ENCODE data around the gene EPM2A.
A peak's percentile ranks its signal among the peaks of the same experiment; 100 is the strongest.
"Not testable (repeated sequence)": the region's sequence is repeated elsewhere in the genome, so short reads cannot be mapped to it uniquely, and the experiment has no call there.

Gene EPM2A
- 1.8 to 19.2 (median 11.0) reads per million in 17 experiments for total RNA-seq

DNA sequence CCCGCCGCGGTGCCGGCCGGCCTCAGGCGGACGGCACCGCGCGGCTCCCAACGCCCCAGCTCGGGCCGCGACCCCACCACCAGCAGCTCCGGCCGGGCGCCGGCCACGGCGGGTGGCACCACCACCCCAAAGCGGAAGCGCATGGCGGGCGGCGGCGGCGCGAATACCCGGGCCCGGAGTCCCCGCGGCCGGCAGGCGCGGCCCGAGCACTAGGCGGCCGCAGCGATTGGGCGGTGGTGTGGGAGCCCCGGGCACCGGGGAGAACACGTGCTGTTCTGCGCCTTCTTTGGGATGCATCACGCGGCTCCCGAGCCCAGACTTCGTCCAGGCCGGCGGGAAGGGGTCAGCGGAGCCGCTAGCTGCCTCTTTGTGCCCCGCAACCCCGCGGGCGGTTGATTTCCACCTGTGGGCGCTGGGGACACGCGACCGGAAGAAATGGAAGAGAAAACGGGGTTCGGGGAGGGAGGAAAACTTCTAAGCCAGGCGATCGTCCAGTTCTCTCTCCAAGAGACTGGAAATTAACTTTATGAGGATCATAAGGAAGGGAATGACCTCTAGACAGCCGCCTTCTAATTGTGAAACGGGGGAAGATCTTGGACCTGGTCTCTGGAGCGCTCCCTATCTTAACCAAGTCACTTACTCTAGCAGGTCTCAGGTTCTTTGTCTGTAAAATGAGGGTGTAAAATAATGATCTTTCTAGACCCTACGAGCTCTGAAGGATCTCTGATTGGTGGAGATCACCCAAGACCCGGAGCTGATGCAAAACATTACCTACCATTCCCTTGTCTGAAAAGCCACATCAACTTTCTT lies at the start of gene EPM2A:
Gene EPM2A, minus strand, starts transcription at position 165 of the 810 bp plus-strand sequence. Its CDS starts 22 bp downstream, at position 143.
- peak; percentile 87 to 96 (median 93) for DNase-seq

DNA sequence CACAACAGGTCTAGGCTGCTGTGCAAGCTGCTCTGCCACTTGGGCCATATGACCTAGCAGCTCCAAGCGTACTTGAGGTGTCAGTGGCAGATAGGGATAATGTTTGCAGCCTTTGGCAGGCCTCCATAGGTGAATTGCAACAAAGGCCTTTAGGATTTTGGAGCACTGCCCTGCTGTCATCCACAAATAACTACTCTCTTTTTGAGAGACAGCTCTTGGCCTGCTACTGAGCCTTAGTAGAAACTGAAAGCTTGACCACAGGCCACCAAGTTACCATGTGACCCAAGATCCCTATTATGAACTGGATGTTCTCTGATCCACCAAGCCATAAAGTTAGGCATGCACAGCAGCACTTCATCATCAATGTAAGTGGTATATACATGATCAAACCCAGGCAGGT lies 49.4 kb upstream of the EPM2A start:
- DNase-seq, result no peak

GRCh38 chr6:145783796-145784195 lies 48.5 kb upstream of the EPM2A start:
- DNase-seq, result no peak

DNA sequence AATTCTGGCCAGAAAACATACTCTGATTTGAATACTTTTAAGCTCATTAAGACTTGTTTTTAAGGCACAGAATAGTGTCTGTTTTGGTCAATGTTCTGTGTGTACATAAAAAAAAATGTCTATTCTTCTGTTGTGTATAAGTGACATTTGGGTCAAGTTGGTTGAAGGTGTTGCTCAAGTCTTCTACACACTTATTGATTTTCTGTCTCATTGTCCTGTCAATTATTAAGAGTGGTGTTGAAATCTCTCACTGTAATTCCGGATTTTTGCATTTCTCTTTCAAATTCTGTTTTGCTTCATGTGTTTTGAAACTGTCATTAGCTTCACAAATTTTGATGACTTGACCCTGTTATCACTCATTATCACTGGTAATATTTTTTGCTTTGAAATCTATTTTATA lies 37.5 kb upstream of the EPM2A start:
- DNase-seq, result no peak

GRCh38 chr6:145765449-145765848 lies 30.1 kb upstream of the EPM2A start:
- DNase-seq, result no peak

DNA sequence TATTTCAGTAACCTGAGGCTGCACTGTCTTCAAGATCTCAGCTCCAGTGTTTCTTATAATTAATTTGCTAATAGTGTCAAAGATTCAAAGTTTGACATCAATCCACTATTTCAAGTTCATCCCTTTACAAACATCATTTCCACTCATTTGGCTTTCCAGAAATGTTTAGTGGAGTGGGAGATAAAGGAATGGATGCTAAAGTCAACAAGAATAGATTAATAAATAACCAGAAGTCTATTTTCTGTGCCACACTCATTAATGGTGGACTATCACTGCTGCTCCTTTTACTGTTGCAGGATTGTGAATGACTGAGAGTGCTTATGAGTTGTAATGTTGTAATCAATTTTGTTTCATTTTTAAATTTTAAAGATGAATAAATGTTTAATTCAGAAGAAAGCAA lies 28.4 kb upstream of the EPM2A start:
- no peak for DNase-seq

- DNase-seq, result no peak
Observed at GRCh38 chr6:145761584-145761983, 26.3 kb upstream of the EPM2A start.

GRCh38 chr6:145758113-145758512 lies 22.8 kb upstream of the EPM2A start:
- peak in 2 of 4 experiments; percentile 11 to 14 for DNase-seq

- peak; percentile 75 to 83 (median 78) for DNase-seq
Observed at GRCh38 chr6:145756170-145756662, 20.9 kb upstream of the EPM2A start.

DNA sequence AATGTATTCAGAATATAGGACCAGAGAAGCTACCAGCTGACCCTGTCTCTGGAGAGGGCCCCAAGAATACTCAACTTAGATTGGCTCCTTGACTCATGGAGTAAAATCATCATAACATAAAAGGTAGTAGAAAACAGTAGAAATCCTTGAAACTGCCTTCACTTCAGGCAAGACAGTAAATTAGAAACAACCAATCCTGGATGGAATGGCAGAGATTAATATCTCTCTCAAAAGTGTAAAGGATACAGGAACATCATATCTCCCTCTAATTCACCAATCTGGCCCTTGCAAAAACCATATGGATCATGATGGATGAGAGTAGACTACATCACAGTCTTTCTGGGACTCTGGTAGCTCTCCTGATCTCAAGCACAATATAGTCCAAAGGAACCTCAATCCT lies 20.4 kb upstream of the EPM2A start:
- no peak for DNase-seq

DNA sequence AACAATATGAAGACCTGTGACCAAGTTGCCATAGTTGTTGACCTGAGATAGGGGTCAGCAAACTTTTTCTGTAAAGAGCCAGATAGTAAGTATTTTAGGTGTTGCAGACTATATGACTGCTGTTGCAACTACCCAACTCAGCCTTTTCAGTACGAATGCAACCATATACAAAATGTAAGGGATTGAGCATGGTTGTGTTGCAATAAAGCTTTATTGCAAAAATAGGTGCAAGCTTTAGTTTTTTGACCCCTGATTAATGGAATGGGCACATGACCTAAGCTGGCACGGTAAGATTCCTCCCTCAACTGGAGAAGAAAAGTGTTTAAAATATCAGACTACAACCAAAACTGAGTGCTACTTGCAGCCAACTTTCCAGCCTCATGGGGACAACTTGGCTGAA lies 17.3 kb upstream of the EPM2A start:
- DNase-seq, result no peak

DNA sequence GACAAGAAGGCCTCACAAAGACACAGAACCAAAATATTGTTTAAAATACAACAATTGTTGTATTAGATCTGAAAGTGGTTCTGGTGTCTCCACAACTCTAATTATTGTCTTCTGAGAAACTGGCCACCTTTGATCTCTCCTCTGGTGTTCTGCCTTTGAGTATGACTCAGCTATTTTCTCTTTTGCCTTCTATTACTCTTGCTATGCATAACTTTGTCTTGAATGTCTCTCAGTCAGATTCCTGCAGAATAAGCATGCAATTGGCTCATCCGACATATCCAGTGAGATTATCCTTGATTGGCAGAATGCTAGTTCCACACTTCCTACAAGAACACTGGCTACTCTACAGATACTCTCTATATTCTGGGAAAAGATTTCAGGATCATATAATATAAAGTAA lies 14.3 kb upstream of the EPM2A start:
- peak in 2 of 4 experiments; percentile 5 to 40 for DNase-seq

- DNase-seq, result no peak
Observed at GRCh38 chr6:145745861-145746260, 10.5 kb upstream of the EPM2A start.

- no peak for DNase-seq
Observed at GRCh38 chr6:145744619-145745018, 9.3 kb upstream of the EPM2A start.

DNA sequence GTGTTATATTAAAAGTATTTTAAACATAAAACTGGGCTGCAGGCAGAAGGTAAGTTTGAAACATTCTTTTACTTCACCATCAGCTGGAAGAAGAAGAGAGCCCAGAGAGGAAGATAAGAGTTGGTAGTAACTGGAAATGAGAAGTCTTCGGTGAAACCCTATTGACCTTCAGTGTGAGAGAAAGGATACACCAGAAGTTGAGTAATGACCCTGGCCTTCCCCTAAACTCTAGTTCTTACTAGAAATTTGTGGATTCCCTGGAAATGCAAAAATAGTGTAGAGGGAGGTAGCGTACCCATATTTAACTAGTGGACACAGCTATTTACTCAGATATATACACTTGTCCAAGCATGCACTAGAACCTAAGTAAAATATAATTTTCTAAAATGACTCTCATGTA lies 8.0 kb upstream of the EPM2A start:
- DNase-seq, result peak in 2 of 4 experiments; percentile 28 to 37

DNA sequence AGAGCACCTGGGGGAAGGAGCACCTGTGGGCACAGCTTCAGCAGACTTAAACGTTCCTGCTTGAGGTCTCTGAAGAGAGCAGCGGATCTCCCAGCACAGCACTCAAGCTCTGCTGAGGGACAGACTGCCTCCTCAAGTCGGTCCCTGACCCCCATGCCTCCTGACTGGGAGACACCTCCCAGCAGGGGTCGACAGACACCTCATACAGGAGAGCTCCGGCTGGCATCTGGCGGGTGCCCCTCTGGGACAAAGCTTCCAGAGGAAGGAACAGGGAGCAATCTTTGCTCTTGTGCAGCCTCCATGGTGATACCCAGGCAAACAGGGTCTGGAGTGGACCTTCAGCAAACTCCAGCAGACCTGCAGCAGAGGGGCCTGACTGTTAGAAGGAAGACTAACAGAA lies 7.2 kb upstream of the EPM2A start:
- DNase-seq, result not testable (repeated sequence)

DNA sequence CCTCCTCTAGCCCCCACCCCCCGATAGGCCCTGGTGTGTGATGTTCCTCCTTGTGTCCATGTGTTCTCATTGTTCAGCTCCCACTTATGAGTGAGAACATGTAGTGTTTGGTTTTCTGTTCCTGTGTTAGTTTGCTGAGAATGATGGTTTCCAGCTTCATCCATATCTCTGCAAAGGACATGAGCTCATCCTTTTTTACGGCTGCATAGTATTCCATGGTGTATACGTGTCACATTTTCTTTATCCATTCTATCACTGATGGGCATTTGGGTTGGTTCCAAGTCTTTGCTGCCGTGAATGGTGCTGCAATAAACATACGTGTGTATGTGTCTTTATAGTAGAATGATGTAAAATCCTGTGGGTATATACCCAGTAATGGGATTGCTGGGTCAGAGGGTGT lies 4.4 kb upstream of the EPM2A start:
- DNase-seq, result not testable (repeated sequence)

GRCh38 chr6:145738265-145738664 lies 2.9 kb upstream of the EPM2A start:
- DNase-seq, result no peak

DNA sequence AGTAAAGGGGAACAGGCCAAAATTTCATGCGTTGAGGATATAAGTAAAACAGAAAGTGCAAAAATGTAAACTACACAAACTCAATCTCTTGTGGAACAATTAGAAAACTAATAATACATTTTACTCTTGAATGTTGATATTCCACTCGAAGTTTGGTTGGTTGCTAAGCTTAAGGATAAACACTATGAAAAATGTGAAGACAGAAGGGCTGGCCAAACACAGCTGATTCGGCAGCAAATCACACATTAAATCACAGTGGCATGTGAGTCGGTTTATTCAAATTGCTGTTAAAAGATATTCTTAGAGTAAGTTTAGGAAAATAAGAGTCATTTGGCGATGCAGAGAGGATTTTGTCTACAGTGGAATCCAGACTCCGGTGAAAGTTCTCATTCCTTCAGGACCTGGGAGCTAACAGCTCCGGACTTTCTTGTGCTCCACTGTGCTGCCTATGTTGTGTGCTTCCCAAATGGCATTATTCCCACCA lies 1.4 kb upstream of the EPM2A start:
- DNase-seq, result peak in 3 of 4 experiments; percentile 22 to 32 (median 27)

- DNase-seq, result peak; percentile 87 to 94 (median 92)
Observed at GRCh38 chr6:145734486-145735355, 599 bp downstream of the EPM2A start.

- DNase-seq, result peak in 2 of 4 experiments; percentile 8 to 17
Observed at GRCh38 chr6:145733810-145734209, 1.5 kb downstream of the EPM2A start.

DNA sequence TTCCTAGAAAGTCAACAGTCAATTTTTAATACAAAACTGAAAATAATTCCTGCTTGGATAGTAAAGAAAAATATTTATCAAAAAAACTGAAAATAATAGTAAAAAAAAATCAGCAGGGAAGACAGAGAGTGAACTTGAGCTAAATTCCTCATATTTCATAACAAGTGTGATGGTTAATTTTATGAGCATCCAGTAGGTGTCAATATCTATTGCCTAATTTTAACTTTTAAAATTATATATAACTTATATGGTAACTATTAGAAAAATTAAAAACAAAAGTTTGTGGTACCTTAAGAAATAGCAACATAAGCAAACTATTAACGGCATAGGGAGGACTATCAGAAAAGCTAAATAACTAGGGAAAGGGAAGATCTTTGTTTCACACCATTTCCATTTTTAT lies 2.1 kb downstream of the EPM2A start:
- no peak for DNase-seq

DNA sequence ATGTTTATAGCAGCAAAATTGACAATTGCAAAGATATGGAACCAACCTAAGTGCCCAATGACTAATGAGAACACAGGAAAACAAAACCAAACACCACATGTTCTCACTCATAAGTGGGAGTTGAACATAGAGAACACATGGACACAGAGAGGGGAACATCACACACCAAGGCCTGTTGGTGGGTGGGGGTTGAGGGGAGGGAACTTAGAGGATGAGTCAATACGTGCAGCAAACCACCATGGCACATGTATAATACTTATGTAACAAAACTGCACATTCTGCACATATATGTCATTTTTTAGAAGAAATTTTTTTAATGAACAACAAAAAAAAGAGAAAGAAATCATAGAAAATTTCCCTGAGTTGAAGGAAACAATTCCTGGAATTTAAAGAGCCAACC lies 3.9 kb downstream of the EPM2A start:
- DNase-seq, result peak in 3 of 4 experiments; percentile 5 to 7 (median 6)
